HepG2 (cell line): ENCODE data around the gene BCL2. TPM values are rescaled to one million over a fixed set of nuclear protein-coding genes. Genes with fewer than 3 reads are reported as not detected.

Experiments
- ATAC-seq: fragments of 200-7000 bp; cut with Tn5 transposase; 3 replicates; pipeline ENCODE4 v1.9.1; 2020; ENCODE audit warnings: mild to moderate bottlenecking, moderate library complexity
- BruUV-seq: library from RNA; stranded (reverse); fragments of 400-500 nt; replicated peaks from 2 replicates; lab custom pipeline; 2021; lab: Mats Ljungman, UMichigan
- CTCF ChIA-PET: fragments of 300-600 bp; formaldehyde crosslinking; extraction: SDS; loops from one replicate; lab custom pipeline; 2021; ENCODE audit warnings: low total read pairs, inconsistent platforms, low intra/inter-chr PET ratio; lab: Yijun Ruan, JAX
- POLR2A ChIA-PET: fragments of 350-600 bp; sonication (Branson Sonifier 250); formaldehyde crosslinking; loops from one replicate; lab custom pipeline; 2020; ENCODE audit warnings: antibody characterized with exemption, inconsistent platforms; lab: Yijun Ruan, JAX
- DNase-seq: peaks from one replicate; pipeline ENCODE4 v3.0.0-alpha.2; 2015; ENCODE audit warnings: low spot score
- FAIRE-seq: peaks from 3 replicates; lab custom pipeline; 2011; peaks lifted over from hg19 to GRCh38; lab: Jason Lieb, UNC
- H2AFZ ChIP-seq: one replicate; pipeline ENCODE4 v1.6.1; 2011; ENCODE audit warnings: low read length, inconsistent platforms
- H3K27ac ChIP-seq: fragments of 300-600 bp; 3 replicates; pipeline ENCODE4 v1.8.0; 2011; ENCODE audit warnings: mixed run types, mild to moderate bottlenecking, mixed read lengths, low read length, inconsistent platforms; ENCODE audit not compliant: insufficient read depth; ENCODE audit errors: extremely low read length
- H3K27me3 ChIP-seq, 2 experiments: fragments of 200-600 bp in 1 of 2; 2 replicates in 1 of 2; 3 replicates in 1 of 2; pipeline versions ENCODE4 v1.6.0 to v1.8.0; 2011; ENCODE audit warnings: low read length in 2 of 2, mild to moderate bottlenecking in 2 of 2, moderate library complexity in 2 of 2, inconsistent platforms in 1 of 2; ENCODE audit not compliant: insufficient read depth in 2 of 2, control insufficient read depth in 1 of 2
- H3K36me3 ChIP-seq, 2 experiments: fragments of 200-600 bp in 1 of 2; replicated peaks in 1 of 2; 2 replicates in 1 of 2; 3 replicates in 1 of 2; pipeline versions ENCODE4 v1.5.1 to v1.8.0; 2011; ENCODE audit warnings: low read length in 2 of 2, inconsistent platforms in 1 of 2; ENCODE audit not compliant: insufficient read depth in 2 of 2, control insufficient read depth in 1 of 2
- H3K4me1 ChIP-seq: 2 replicates; pipeline ENCODE4 v1.5.1; 2012; ENCODE audit warnings: low read length, inconsistent platforms; ENCODE audit not compliant: insufficient read depth
- H3K4me2 ChIP-seq: 2 replicates; pipeline ENCODE4 v1.6.0; 2011; ENCODE audit warnings: low read depth, low read length, inconsistent platforms
- H3K4me3 ChIP-seq, 3 experiments: fragments of 200-600 bp in 1 of 3; sonication (generic), shearing (Covaris generic) in 1 of 3; replicated peaks in 1 of 3; 2 replicates each; pipeline ENCODE4 v1.5.1; 2011 to 2016; ENCODE audit warnings: low read length in 3 of 3, inconsistent platforms in 2 of 3, low read depth in 2 of 3, mild to moderate bottlenecking in 2 of 3, control low read depth in 1 of 3, mixed read lengths in 1 of 3; ENCODE audit not compliant: insufficient read depth in 1 of 3
- H3K79me2 ChIP-seq: one replicate; pipeline ENCODE4 v1.6.1; 2011; ENCODE audit warnings: low read length, inconsistent platforms; ENCODE audit not compliant: insufficient read depth
- H3K9ac ChIP-seq: 2 replicates; pipeline ENCODE4 v1.6.0; 2011; ENCODE audit warnings: mild to moderate bottlenecking, low read depth, low read length, inconsistent platforms; ENCODE audit not compliant: insufficient read depth
- H3K9me3 ChIP-seq: 2 replicates; pipeline ENCODE4 v1.5.1; 2012; ENCODE audit warnings: mild to moderate bottlenecking, low read length
- H4K20me1 ChIP-seq: 2 replicates; pipeline ENCODE4 v1.6.0; 2011; ENCODE audit warnings: inconsistent platforms, mild to moderate bottlenecking, low read length, moderate library complexity; ENCODE audit not compliant: insufficient read depth
- GPN1 ChIP-seq: sonication (generic); formaldehyde crosslinking; IDR thresholded peaks from 2 replicates; pipeline ENCODE4 v1.5.1; 2020; ENCODE audit warnings: missing genetic modification reagents, borderline replicate concordance
- JUND ChIP-seq: sonication (generic); formaldehyde crosslinking; IDR thresholded peaks from 2 replicates; pipeline ENCODE4 v1.8.0; 2022; ENCODE audit warnings: mild to moderate bottlenecking, missing genetic modification reagents
- KLF15 ChIP-seq: sonication (generic); formaldehyde crosslinking; IDR thresholded peaks from 2 replicates; pipeline ENCODE4 v1.8.1; 2023; ENCODE audit warnings: borderline replicate concordance, mild to moderate bottlenecking, inconsistent platforms, missing genetic modification reagents, mixed read lengths
- MAZ ChIP-seq, 2 experiments: sonication (generic) in 1 of 2; formaldehyde crosslinking in 1 of 2; IDR thresholded peaks; 2 replicates each; pipeline versions ENCODE4 v1.5.0 to v1.6.1; 2012 to 2020; ENCODE audit warnings: low read depth in 2 of 2, mild to moderate bottlenecking in 2 of 2, borderline replicate concordance in 1 of 2, improper control_type of control experiment in 1 of 2, low read length in 1 of 2, missing genetic modification reagents in 1 of 2, moderate library complexity in 1 of 2
- PCBP1 ChIP-seq: fragments of 200-400 bp; formaldehyde crosslinking; IDR thresholded peaks from 2 replicates; pipeline ENCODE4 v1.6.1; 2017; ENCODE audit warnings: mild to moderate bottlenecking, low read depth, low read length, borderline replicate concordance
- RAD51 ChIP-seq: fragments of 450-650 bp; IDR thresholded peaks from 2 replicates; pipeline ENCODE4 v1.6.1; 2016; ENCODE audit warnings: borderline replicate concordance
- RBAK ChIP-seq: sonication (generic); formaldehyde crosslinking; IDR thresholded peaks from 2 replicates; pipeline ENCODE4 v1.5.1; 2020; ENCODE audit warnings: mild to moderate bottlenecking, missing genetic modification reagents
- SIX1 ChIP-seq: sonication (generic); formaldehyde crosslinking; IDR thresholded peaks from 2 replicates; pipeline ENCODE4 v1.4.0; 2020; ENCODE audit warnings: missing genetic modification reagents, borderline replicate concordance
- SMARCC2 ChIP-seq: fragments of 450-650 bp; IDR thresholded peaks from 2 replicates; pipeline ENCODE4 v1.6.1; 2017; ENCODE audit warnings: antibody characterized with exemption, mild to moderate bottlenecking
- TAF15 ChIP-seq: fragments of 200-400 bp; formaldehyde crosslinking; IDR thresholded peaks from one replicate; pipeline ENCODE4 v1.6.1; 2018; ENCODE audit warnings: mild to moderate bottlenecking, low read depth, low read length; ENCODE audit not compliant: poor library complexity, severe bottlenecking
- ZNF354B ChIP-seq: sonication (generic); formaldehyde crosslinking; IDR thresholded peaks from 2 replicates; pipeline ENCODE4 v1.8.0; 2022; ENCODE audit warnings: mild to moderate bottlenecking, missing genetic modification reagents
- ZNF746 ChIP-seq: sonication (generic); formaldehyde crosslinking; IDR thresholded peaks from 2 replicates; pipeline ENCODE4 v1.8.0; 2022; ENCODE audit warnings: mild to moderate bottlenecking, missing genetic modification reagents
- ZNF773 ChIP-seq: sonication (generic); formaldehyde crosslinking; IDR thresholded peaks from 2 replicates; pipeline ENCODE4 v1.4.0; 2020; ENCODE audit warnings: missing genetic modification reagents, borderline replicate concordance
- ZZZ3 ChIP-seq: sonication (generic); formaldehyde crosslinking; IDR thresholded peaks from 2 replicates; pipeline ENCODE4 v1.4.0; 2020; ENCODE audit warnings: missing genetic modification reagents, mild to moderate bottlenecking, borderline replicate concordance
- WGBS: methylation state at CpG from one replicate; pipeline ENCODE4 v1.1.6; 2017; ENCODE audit warnings: low lambda C conversion rate; 5-methylcytosine and 5-hydroxymethylcytosine counted together
- in situ Hi-C: cut with HindIII; loops from 2 replicates; pipeline ENCODE4 v1.10.0; 2017; ENCODE audit warnings: low pct_unique_long_range_greater_than_20kb; ENCODE audit not compliant: extremely low pct_ligation_motif_present
- intact Hi-C: fragments of 100-400 bp; cut with micrococcal nuclease; formaldehyde crosslinking; loops from one replicate; pipeline ENCODE4 v1.10.0; 2022; ENCODE audit not compliant: unreplicated experiment
- polyA plus RNA-seq, 8 experiments: library from polyadenylated mRNA; depleted of rRNA in 3 of 8; stranded (reverse) in 7 of 8; unstranded in 1 of 8; fragments of >200 nt; fragmentation: Illumina TruSeq in 4 of 8; extraction: Trizol in 4 of 8; gene quantifications; 2 replicates each; pipeline versions ENCODE4 v1.2.1 to v1.2.3, GENCODE V29; 2011 to 2016; ENCODE audit warnings: low read depth in 4 of 8, missing spikeins in 1 of 8, mixed read lengths in 1 of 8; ENCODE audit not compliant: insufficient read depth in 1 of 8
- total RNA-seq, 5 experiments: library from RNA; depleted of rRNA; stranded (reverse); fragments of >200 nt; fragmentation: Illumina TruSeq; extraction: Trizol; gene quantifications; 2 replicates each; pipeline ENCODE4 v1.2.3, GENCODE V29; 2016; ENCODE audit warnings: low read depth in 1 of 5
- TF ChIP-seq, protein P1 (sequence below): sonication (generic); formaldehyde crosslinking; IDR thresholded peaks from 2 replicates; pipeline ENCODE4 v1.4.0; 2020; ENCODE audit warnings: mild to moderate bottlenecking, missing genetic modification reagents, borderline replicate concordance
- TF ChIP-seq, protein P2 (sequence below): sonication (generic); formaldehyde crosslinking; IDR thresholded peaks from 2 replicates; pipeline ENCODE4 v1.4.0; 2020; ENCODE audit warnings: missing genetic modification reagents

The BCL2 gene
- total and polyA plus RNA-seq, 2 of the 13 experiments (the other 11 are each of a cell fraction or from before 2014, with no cell fraction given), result 0.07 to 0.53 TPM

- TF ChIP-seq SMARCC2, result no peak
- no peak for TF ChIP-seq GPN1 (CRISPR knock-in tag)
- no peak for TF ChIP-seq PCBP1
- TF ChIP-seq SIX1 (CRISPR knock-in tag), result no peak
- no peak for TF ChIP-seq ZNF773 (CRISPR knock-in tag)
- TF ChIP-seq JUND (CRISPR knock-in tag), result no peak
- no peak for TF ChIP-seq ZNF746 (CRISPR knock-in tag)
- TF ChIP-seq, all 625 proteins: peak for 0
Measured at GRCh38 chr18:63273222-63273927, 46.2 kb downstream of the BCL2 start (continued).

GRCh38 chr18:63272638-63273037 lies 46.9 kb downstream of the BCL2 start:
- Histone ChIP-seq H3K4me2 (no peak overlapping the region), H3K79me2 (no peaks in the 10 kb centered on the region), H3K36me3 (no peaks in the 10 kb centered on the region), H3K9me3 (no peaks in the 10 kb centered on the region), H4K20me1 (no peaks in the 10 kb centered on the region), H3K9ac (no peak overlapping the region), H3K27ac (no peak overlapping the region), H3K4me1 (no peaks in the 10 kb centered on the region), H2AFZ (no peak overlapping the region), H3K27me3 (peaks cover 1 to 8% of the 10 kb centered on the region in 2 experiments; a peak in 1 of 5 replicates), H3K4me3 (no peak overlapping the region)
- DNase-seq, result no peak
- POLR2A ChIA-PET, result no interaction called here
- intact Hi-C loops (no loop called here), in situ Hi-C loops (no loop called here)
- BruUV-seq, result no TSS peak
- no peak for FAIRE-seq
- WGBS, result 14% methylated on average over 1 of the region's 1 CpG
- no peak for ATAC-seq
- CTCF ChIA-PET, result no interaction called here
- no peak for TF ChIP-seq ZZZ3
- no peak for TF ChIP-seq RAD51
- no peak for TF ChIP-seq MAZ (IDR thresholded peaks at IDR 0.05; ENCODE audit: borderline replicate concordance, low read depth, low read length)
- no peak for TF ChIP-seq MAZ (CRISPR knock-in tag; IDR thresholded peaks at IDR 0.05; ENCODE audit: low read depth)
- no peak for TF ChIP-seq RBAK (CRISPR knock-in tag)
- TF ChIP-seq, protein P1, sequence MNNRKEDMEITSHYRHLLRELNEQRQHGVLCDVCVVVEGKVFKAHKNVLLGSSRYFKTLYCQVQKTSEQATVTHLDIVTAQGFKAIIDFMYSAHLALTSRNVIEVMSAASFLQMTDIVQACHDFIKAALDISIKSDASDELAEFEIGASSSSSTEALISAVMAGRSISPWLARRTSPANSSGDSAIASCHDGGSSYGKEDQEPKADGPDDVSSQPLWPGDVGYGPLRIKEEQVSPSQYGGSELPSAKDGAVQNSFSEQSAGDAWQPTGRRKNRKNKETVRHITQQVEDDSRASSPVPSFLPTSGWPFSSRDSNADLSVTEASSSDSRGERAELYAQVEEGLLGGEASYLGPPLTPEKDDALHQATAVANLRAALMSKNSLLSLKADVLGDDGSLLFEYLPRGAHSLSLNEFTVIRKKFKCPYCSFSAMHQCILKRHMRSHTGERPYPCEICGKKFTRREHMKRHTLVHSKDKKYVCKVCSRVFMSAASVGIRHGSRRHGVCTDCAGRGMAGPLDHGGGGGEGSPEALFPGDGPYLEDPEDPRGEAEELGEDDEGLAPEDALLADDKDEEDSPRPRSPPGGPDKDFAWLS (CRISPR knock-in tag), result no peak
- TF ChIP-seq ZNF354B (CRISPR knock-in tag), result no peak
- no peak for TF ChIP-seq KLF15 (CRISPR knock-in tag)
- TF ChIP-seq TAF15, result no peak
- TF ChIP-seq, protein P2, sequence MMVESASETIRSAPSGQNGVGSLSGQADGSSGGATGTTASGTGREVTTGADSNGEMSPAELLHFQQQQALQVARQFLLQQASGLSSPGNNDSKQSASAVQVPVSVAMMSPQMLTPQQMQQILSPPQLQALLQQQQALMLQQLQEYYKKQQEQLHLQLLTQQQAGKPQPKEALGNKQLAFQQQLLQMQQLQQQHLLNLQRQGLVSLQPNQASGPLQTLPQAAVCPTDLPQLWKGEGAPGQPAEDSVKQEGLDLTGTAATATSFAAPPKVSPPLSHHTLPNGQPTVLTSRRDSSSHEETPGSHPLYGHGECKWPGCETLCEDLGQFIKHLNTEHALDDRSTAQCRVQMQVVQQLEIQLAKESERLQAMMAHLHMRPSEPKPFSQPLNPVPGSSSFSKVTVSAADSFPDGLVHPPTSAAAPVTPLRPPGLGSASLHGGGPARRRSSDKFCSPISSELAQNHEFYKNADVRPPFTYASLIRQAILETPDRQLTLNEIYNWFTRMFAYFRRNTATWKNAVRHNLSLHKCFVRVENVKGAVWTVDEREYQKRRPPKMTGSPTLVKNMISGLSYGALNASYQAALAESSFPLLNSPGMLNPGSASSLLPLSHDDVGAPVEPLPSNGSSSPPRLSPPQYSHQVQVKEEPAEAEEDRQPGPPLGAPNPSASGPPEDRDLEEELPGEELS (CRISPR knock-in tag), result no peak
